GM12875 (cell line): ENCODE measurements around the gene ACSS2.

Experiments
- H3K4me3 ChIP-seq: one replicate; pipeline ENCODE4 v1.5.1; 2011; ENCODE audit warnings: low read depth, low read length, control low read depth
- TF ChIP-seq, protein P1 (sequence below): IDR thresholded peaks from 2 replicates; pipeline ENCODE4 v1.5.1; 2011; ENCODE audit warnings: low read depth, mild to moderate bottlenecking, control low read depth, inconsistent platforms, low read length, moderate library complexity, borderline replicate concordance; ENCODE audit not compliant: insufficient read depth

The ACSS2 gene

GRCh38 chr20:34876406-34877282 is at the start of gene ACSS2:
Gene ACSS2, plus strand, starts transcription at chr20:34876612. Its CDS starts 34 bp downstream, at chr20:34876646.
- H3K4me3 ChIP-seq: peak within 1 kb of the TSS; percentile 67
- TF ChIP-seq, protein P1, sequence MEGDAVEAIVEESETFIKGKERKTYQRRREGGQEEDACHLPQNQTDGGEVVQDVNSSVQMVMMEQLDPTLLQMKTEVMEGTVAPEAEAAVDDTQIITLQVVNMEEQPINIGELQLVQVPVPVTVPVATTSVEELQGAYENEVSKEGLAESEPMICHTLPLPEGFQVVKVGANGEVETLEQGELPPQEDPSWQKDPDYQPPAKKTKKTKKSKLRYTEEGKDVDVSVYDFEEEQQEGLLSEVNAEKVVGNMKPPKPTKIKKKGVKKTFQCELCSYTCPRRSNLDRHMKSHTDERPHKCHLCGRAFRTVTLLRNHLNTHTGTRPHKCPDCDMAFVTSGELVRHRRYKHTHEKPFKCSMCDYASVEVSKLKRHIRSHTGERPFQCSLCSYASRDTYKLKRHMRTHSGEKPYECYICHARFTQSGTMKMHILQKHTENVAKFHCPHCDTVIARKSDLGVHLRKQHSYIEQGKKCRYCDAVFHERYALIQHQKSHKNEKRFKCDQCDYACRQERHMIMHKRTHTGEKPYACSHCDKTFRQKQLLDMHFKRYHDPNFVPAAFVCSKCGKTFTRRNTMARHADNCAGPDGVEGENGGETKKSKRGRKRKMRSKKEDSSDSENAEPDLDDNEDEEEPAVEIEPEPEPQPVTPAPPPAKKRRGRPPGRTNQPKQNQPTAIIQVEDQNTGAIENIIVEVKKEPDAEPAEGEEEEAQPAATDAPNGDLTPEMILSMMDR: no peak

GRCh38 chr20:34829191-34829590 is 47.2 kb upstream of the ACSS2 start:
- TF ChIP-seq, protein P1: no peak

GRCh38 chr20:34831936-34832335 is 44.5 kb upstream of the ACSS2 start:
- H3K4me3 ChIP-seq: no peak overlapping the region
- TF ChIP-seq, protein P1: no peak

More at GRCh38 chr20:34829191-34829590, 47.2 kb upstream of the ACSS2 start:
- H3K4me3 ChIP-seq: no peak overlapping the region

DNA sequence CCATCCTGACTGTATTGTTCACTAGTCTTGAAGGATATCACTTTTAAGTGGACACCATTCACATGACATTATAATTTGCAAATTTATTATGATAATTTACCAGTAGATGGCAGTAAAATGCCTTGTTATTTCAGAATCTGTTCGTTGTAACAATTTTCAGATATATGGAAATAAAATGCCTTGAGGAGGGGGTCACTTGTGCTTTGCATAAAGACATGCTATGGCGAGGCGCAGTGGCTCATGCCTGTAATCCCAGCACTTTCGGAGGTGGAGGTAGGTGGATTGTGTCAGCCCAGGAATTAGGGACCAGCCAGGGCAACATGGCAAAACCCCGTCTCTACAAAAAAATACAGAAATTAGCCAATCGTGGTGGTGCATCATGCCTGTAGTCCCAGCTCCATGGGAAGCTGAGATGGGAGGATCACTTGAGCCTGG is 41.9 kb upstream of the ACSS2 start:
- no peak overlapping the region for H3K4me3 ChIP-seq
- TF ChIP-seq, protein P1: no peak

DNA sequence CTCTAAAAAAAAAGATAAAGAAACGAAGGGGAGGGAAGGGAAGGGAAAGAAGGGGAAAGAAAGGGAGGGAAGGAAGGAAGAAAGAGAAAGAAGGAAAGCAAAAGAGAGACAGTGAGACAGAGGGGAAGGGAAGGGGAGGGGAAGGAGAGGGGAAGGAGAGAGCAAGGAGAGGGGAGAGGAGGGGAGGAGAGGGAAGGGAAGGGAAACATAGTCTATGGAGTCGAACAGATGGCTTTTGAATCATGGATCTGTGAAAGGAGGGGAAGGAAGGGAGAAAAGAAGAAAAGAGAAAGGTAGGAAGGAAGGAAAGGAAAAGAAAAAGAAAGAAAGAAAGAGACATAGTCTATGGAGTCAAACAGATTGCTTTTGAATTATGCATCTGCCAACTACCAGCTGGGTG is 34.3 kb upstream of the ACSS2 start:
- no peak overlapping the region for H3K4me3 ChIP-seq
- TF ChIP-seq, protein P1: no peak

DNA sequence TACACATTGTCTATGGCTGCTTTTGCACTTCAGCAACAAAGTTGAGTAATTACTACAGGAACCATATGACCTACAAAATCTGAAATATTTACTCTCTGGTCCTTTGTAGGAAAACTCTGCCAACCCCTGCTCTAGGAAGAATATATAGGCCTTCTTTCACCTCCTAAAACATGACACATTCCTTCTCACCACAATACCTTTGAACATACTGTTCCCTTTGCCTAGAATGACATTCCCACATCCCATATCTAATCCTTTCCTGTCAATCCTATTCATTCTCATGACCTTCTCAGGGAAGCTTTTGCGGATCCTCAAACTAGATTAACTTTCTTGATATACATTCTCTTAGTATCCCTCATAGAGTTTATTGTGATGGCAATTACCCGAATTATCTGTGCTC is 33.0 kb upstream of the ACSS2 start:
- TF ChIP-seq, protein P1: no peak
- no peak overlapping the region for H3K4me3 ChIP-seq

DNA sequence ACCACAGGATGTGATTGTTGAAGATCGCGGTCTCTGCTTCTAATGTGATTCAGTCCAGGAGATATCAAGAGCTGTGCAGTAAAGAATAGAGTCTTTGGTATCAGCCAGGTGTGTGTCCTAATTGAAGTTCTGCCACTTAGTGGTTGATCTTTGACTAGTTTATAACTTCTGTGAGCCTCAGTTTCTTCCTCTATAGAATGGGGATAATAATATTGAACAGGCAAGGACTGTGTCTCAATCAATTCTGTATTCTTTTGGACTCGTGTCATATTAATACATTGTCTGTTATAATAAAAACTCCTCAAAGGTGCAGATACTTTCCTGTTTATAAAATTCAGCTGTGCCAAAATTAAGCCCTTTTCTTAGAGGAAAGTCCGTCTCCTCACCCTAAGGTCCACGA is 27.8 kb upstream of the ACSS2 start:
- TF ChIP-seq, protein P1: no peak

More for the DNA sequence above, 27.8 kb upstream of the ACSS2 start:
- no peak overlapping the region for H3K4me3 ChIP-seq
